ENCODE data around the gene PDGFC. TPM values are rescaled to one million over a fixed set of nuclear protein-coding genes. Genes with fewer than 3 reads are reported as not detected.

The PDGFC gene
- total and polyA plus RNA-seq, 7 donors = 3.0 to 44.4 (median 21.9) TPM

GRCh38 chr4:156957556-156957955 lies 14.0 kb downstream of the PDGFC start:
- WGBS, 2 donors = 32 to 76% methylated on average over 3 of the region's 3 CpGs
- no peak for TF ChIP-seq POLR2A (IDR thresholded peaks at IDR 0.05)
- intact Hi-C loops (cut with DNase I) = no loop called here

DNA sequence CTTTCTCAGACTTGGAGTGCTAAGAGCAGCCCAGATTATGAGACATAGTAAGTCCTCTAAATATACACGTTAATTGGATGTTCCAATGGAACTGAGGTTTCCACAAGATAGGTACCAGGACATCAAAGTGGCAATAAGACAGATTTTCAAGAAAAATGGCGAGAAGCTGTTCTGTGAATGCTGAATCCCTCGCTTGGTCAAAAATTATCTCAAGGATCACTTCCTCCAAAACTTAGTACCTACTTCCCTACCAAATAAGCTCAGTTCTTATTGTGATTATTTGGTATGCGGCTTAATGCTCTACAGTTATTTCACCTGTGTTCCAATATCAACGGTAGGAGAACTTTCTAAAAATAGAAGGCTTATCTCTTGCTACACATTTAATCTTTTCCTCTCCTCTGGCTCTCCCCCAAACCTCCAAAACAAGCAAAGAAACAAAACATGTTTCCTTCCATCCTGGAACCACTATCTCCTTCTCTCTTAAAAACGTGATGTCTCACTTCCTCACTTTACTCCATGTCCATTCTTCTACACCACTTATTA lies 14.7 kb downstream of the PDGFC start:
- H3K4me3 ChIP-seq = no peak overlapping the region
- intact Hi-C loops (cut with DNase I) = no loop called here
- H3K4me1 ChIP-seq = peaks cover 0 to 77% (median 55%) of the 10 kb centered on the region in 4 donors
- peak overlapping the region in 2 of 4 donors; percentile 16 to 61 for H3K27ac ChIP-seq
- H3K36me3 ChIP-seq = no peaks in the 10 kb centered on the region
- H3K9me3 ChIP-seq = no peaks in the 10 kb centered on the region
- WGBS, 2 donors = 72 to 74% methylated on average over 6 of the region's 6 CpGs
- no peak for DNase-seq
- H3K27me3 ChIP-seq = no peaks in the 10 kb centered on the region
- TF ChIP-seq POLR2AphosphoS5 (IDR thresholded peaks at IDR 0.05) (no peak), EP300 (IDR thresholded peaks at IDR 0.05) (no peak), CTCF (IDR thresholded peaks at IDR 0.05) (no peak), POLR2A (IDR thresholded peaks at IDR 0.05) (no peak)

More at GRCh38 chr4:156957556-156957955, 14.0 kb downstream of the PDGFC start:
- H3K27ac ChIP-seq = peak overlapping the region in 3 of 4 donors; percentile 10 to 71 (median 61)
- H3K27me3 ChIP-seq = no peaks in the 10 kb centered on the region
- no peaks in the 10 kb centered on the region for H3K9me3 ChIP-seq
- no peaks in the 10 kb centered on the region for H3K36me3 ChIP-seq
- H3K4me1 ChIP-seq = peaks cover 0 to 77% (median 58%) of the 10 kb centered on the region in 4 donors
- H3K4me3 ChIP-seq = no peak overlapping the region
- DNase-seq = no peak

- no peaks in the 10 kb centered on the region for H3K36me3 ChIP-seq
- H3K4me1 ChIP-seq = peaks cover 0 to 77% (median 55%) of the 10 kb centered on the region in 4 donors
- H3K27me3 ChIP-seq = no peaks in the 10 kb centered on the region
- 92 to 97% methylated on average over 2 of the region's 2 CpGs for WGBS, 2 donors
- no peak for DNase-seq
- H3K4me3 ChIP-seq = no peak overlapping the region
- H3K9me3 ChIP-seq = no peaks in the 10 kb centered on the region
- H3K27ac ChIP-seq = no peak overlapping the region
- intact Hi-C loops (cut with DNase I) = no loop called here
- no peak for TF ChIP-seq POLR2AphosphoS5 (IDR thresholded peaks at IDR 0.05)
- TF ChIP-seq CTCF (IDR thresholded peaks at IDR 0.05) = no peak
- no peak for TF ChIP-seq EP300 (IDR thresholded peaks at IDR 0.05)
- TF ChIP-seq POLR2A (IDR thresholded peaks at IDR 0.05) = no peak
Measured at GRCh38 chr4:156956359-156956758, 15.2 kb downstream of the PDGFC start.

- Histone ChIP-seq H3K9me3 (no peaks in the 10 kb centered on the region), H3K4me3 (no peak overlapping the region), H3K27ac (peak overlapping the region in 1 of 4 donors; percentile 3), H3K4me1 (peaks cover 0 to 77% (median 57%) of the 10 kb centered on the region in 4 donors), H3K36me3 (no peaks in the 10 kb centered on the region), H3K27me3 (no peaks in the 10 kb centered on the region)
- 48 to 65% methylated on average over 3 of the region's 3 CpGs for WGBS, 2 donors
- no peak for DNase-seq
- TF ChIP-seq POLR2AphosphoS5 (IDR thresholded peaks at IDR 0.05) (no peak), EP300 (IDR thresholded peaks at IDR 0.05) (no peak), CTCF (IDR thresholded peaks at IDR 0.05) (no peak), POLR2A (IDR thresholded peaks at IDR 0.05) (no peak)
- intact Hi-C loops (cut with DNase I) = no loop called here
Measured at GRCh38 chr4:156954587-156954986, 17.0 kb downstream of the PDGFC start.

- Histone ChIP-seq H3K27ac (peak overlapping the region in 2 of 4 donors; percentile 7 to 39), H3K9me3 (no peaks in the 10 kb centered on the region), H3K27me3 (no peaks in the 10 kb centered on the region), H3K4me1 (peaks cover 0 to 77% (median 60%) of the 10 kb centered on the region in 4 donors), H3K4me3 (no peak overlapping the region), H3K36me3 (no peaks in the 10 kb centered on the region)
- 80 to 89% methylated on average over 2 of the region's 2 CpGs for WGBS, 2 donors
- TF ChIP-seq POLR2A (IDR thresholded peaks at IDR 0.05) = no peak
- no peak for TF ChIP-seq CTCF (IDR thresholded peaks at IDR 0.05)
- TF ChIP-seq POLR2AphosphoS5 (IDR thresholded peaks at IDR 0.05) = no peak
- TF ChIP-seq EP300 (IDR thresholded peaks at IDR 0.05) = no peak
- DNase-seq = no peak
- intact Hi-C loops (cut with DNase I) = no loop called here
Measured at GRCh38 chr4:156953951-156954350, 17.6 kb downstream of the PDGFC start.
